SJSA1 (cell line): ENCODE results near the gene MAP3K21. TPM values are rescaled to one million over a fixed set of nuclear protein-coding genes. Genes with fewer than 3 reads are reported as not detected.
A peak's percentile ranks its signal among the peaks of the same experiment; 100 is the strongest.

Experiments
- DNase-seq, 2 experiments: peaks; one replicate each; pipeline ENCODE4 v3.0.0-alpha.2; 2015 to 2020; ENCODE audit warnings: low spot score in 2 of 2, low read depth in 1 of 2
- H3K27ac ChIP-seq: fragments of 250-450 bp; sonication (Bioruptor Pico); 2 replicates; pipeline ENCODE4 v1.5.1; 2020; ENCODE audit warnings: mild to moderate bottlenecking, moderate library complexity
- H3K27me3 ChIP-seq: fragments of 250-450 bp; sonication (Bioruptor Pico); replicated peaks from 2 replicates; pipeline ENCODE4 v1.5.1; 2020; ENCODE audit warnings: mild to moderate bottlenecking, moderate library complexity
- H3K36me3 ChIP-seq: fragments of 250-450 bp; sonication (Bioruptor Pico); 2 replicates; pipeline ENCODE4 v1.5.1; 2020; ENCODE audit warnings: mild to moderate bottlenecking
- H3K4me1 ChIP-seq: fragments of 250-450 bp; sonication (Bioruptor Pico); replicated peaks from 2 replicates; pipeline ENCODE4 v1.6.1; 2021; ENCODE audit warnings: mild to moderate bottlenecking
- H3K4me3 ChIP-seq: fragments of 250-450 bp; sonication (Bioruptor Pico); 2 replicates; pipeline ENCODE4 v1.5.1; 2020; ENCODE audit warnings: mild to moderate bottlenecking
- H3K9me3 ChIP-seq: fragments of 250-450 bp; sonication (Bioruptor Pico); replicated peaks from 2 replicates; pipeline ENCODE4 v1.5.1; 2020; ENCODE audit warnings: mild to moderate bottlenecking
- total RNA-seq: library from RNA; depleted of rRNA; stranded (reverse); fragments of >200 nt; shearing (Covaris generic); gene quantifications from 2 replicates; pipeline ENCODE4 v1.2.3, GENCODE V29; 2014; rRNA removed

Gene MAP3K21
- 0.03 and 0.13 TPM in 2 replicates for total RNA-seq

DNA sequence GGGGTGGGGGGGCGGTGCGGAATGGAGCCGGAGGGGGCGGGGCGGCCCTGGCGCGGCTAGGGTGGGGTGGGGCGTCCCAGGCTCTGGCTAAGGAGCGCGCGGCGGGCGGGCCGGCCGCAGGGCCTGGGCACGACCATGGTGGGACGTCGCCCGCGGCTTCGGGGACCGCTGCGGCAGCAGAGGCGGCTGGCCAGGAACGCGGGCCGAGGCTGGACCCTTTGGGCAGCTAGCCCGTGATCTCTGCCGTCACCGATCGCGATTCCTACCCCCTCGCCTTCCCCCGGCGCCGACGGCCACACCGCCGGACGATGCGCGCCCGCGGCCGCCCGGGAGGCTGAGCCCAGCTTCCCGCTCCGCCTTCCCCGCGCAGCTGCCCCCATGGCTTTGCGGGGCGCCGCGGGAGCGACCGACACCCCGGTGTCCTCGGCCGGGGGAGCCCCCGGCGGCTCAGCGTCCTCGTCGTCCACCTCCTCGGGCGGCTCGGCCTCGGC, at the start of gene MAP3K21:
TSS of gene MAP3K21 (plus strand) at position 74 of the 491 bp plus-strand sequence. CDS start at position 379, 305 bp downstream.
- peak within 1 kb of the TSS; percentile 44 for H3K4me3 ChIP-seq
- H3K36me3 ChIP-seq, result 0 out of 2 replicates have a peak, but pooled peaks cover 5% of the 10 kb centered on the region
- peaks cover 11% of the 10 kb centered on the region for H3K4me1 ChIP-seq
- H3K9me3 ChIP-seq, result peaks cover 5% of the 10 kb centered on the region
- no peak within 1 kb of the TSS for H3K27ac ChIP-seq
- peak in 1 of 2 experiments; percentile 18 for DNase-seq
- peaks cover 52% of the 10 kb centered on the region for H3K27me3 ChIP-seq

- no peak overlapping the region for H3K4me3 ChIP-seq
- no peaks in the 10 kb centered on the region for H3K27me3 ChIP-seq
- H3K27ac ChIP-seq, result no peak overlapping the region
- no peaks in the 10 kb centered on the region for H3K36me3 ChIP-seq
- no peaks in the 10 kb centered on the region for H3K9me3 ChIP-seq
- H3K4me1 ChIP-seq, result peaks cover 18% of the 10 kb centered on the region
- DNase-seq, result no peak
These were observed 48.9 kb upstream of the MAP3K21 start for GRCh38 chr1:233278631-233279030.

DNA sequence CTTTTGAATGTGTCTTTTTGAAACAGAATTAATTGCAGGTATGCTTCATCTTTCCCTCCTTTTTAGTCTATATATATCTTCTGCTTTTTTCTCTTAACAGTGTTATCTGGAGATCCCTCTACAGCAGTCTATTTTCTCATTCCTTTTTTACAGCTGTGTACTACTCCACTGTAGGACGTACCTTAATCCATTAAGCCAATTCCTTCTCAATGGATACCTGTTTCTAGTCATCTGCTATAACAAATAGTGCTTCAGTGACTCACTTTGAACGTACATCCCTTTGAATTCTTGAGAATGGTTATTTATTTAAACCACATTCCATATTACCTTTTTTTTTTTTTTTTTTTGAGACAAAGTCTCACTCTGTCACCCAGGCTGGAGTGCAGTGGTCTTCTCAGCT, 47.6 kb upstream of the MAP3K21 start:
- H3K27me3 ChIP-seq, result no peaks in the 10 kb centered on the region

DNA sequence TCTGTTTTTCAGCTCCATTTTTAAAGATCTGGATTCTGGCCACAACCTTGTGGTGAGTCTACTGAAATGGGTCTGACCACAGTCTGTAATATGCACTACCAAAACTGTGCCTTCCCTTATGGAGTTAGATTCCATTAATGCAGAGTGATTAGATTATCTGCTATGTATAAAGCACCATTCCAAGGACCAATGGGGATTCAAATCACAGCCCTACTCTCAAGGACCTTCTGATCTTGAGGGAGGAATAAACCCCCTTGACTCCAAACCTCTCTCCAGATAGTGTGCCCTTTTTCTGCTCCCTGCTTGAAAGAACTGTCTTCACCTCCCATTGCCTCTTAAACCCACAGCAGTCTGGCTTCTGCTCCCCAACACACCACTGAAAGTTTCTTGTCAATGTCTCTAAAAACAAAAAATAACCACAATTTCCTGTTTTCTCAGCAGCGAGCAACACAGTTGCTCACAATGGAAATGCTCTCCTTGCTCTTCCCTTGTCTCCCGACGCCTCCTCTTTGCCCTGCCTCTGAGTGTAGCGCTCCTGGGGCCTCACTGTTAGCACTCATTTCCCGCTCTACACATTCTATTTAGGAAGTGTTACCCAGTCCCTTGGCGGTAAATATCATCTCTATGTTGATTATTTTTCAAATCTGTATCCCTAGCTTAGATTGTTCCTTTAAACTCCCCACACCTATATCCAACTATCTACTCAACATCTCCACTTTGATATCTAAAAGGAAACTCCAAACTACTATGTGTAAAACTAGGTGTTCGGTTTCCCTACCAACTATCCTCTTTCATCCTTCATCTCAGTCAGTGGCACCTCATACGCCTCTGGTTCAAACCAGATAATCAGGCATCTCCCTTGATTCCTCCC, 45.6 kb upstream of the MAP3K21 start:
- Histone ChIP-seq H3K4me3 (no peak overlapping the region), H3K9me3 (no peaks in the 10 kb centered on the region), H3K27me3 (no peaks in the 10 kb centered on the region), H3K36me3 (no peaks in the 10 kb centered on the region; the same call in 1 of the 2 replicates), H3K27ac (no peak overlapping the region), H3K4me1 (peaks cover 13% of the 10 kb centered on the region)
- peak in 1 of 2 experiments; percentile 19 for DNase-seq

More for the DNA sequence above, 47.6 kb upstream of the MAP3K21 start:
- H3K9me3 ChIP-seq, result no peaks in the 10 kb centered on the region
- no peak for DNase-seq
- no peak overlapping the region for H3K4me3 ChIP-seq
- no peak overlapping the region for H3K27ac ChIP-seq
- H3K36me3 ChIP-seq, result no peaks in the 10 kb centered on the region
- peaks cover 13% of the 10 kb centered on the region for H3K4me1 ChIP-seq

DNA sequence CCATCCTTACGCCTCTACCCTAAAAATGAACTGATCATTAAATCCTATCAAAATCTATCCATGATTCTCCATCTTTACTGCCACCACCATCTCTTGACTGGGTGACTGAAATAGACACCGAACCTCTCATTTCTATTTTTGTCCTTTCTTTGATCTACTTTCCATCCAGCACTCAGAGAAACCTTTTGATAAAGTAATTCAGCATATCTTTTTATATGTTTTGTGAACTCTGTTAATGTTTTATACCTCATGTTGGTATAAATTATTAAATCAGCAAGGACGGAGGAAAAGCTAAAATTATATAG, 45.0 kb upstream of the MAP3K21 start:
- Histone ChIP-seq H3K4me1 (peaks cover 13% of the 10 kb centered on the region), H3K4me3 (no peak overlapping the region), H3K27me3 (no peaks in the 10 kb centered on the region), H3K36me3 (peaks cover 4% of the 10 kb centered on the region), H3K9me3 (no peaks in the 10 kb centered on the region), H3K27ac (no peak overlapping the region)
- no peak for DNase-seq

DNA sequence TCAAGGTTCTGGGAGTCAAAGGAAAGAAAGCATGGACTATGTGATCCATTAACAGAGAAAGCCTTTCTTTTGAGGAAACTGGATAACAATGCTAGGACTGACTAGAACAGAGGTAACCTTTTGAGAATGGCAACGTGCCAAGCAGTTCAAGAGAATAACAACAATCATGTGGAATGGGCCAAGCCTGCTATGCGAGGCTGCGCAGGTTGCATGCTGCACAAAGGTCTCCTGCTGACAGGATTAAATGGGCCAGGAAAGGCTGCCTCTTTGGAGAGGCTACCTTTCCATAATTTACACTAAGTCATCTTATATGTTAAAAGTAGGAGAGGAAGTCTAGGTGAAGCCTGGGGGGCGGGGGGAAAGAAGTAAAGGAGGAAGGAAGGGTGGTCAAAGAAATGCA, 37.8 kb upstream of the MAP3K21 start:
- Histone ChIP-seq H3K27me3 (no peaks in the 10 kb centered on the region), H3K4me3 (no peak overlapping the region), H3K4me1 (peaks cover 14% of the 10 kb centered on the region), H3K27ac (no peak overlapping the region), H3K9me3 (no peaks in the 10 kb centered on the region), H3K36me3 (peaks cover 7% of the 10 kb centered on the region)
- no peak for DNase-seq

- Histone ChIP-seq H3K27ac (no peak overlapping the region), H3K27me3 (no peaks in the 10 kb centered on the region), H3K9me3 (no peaks in the 10 kb centered on the region), H3K36me3 (peaks cover 7% of the 10 kb centered on the region), H3K4me3 (no peak overlapping the region), H3K4me1 (peaks cover 15% of the 10 kb centered on the region)
- no peak for DNase-seq
These were observed 37.0 kb upstream of the MAP3K21 start for GRCh38 chr1:233290396-233291034.

GRCh38 chr1:233293556-233294446, 33.7 kb upstream of the MAP3K21 start:
- H3K27me3 ChIP-seq, result no peaks in the 10 kb centered on the region
- peaks cover 20% of the 10 kb centered on the region for H3K4me1 ChIP-seq
- DNase-seq, result no peak
- H3K27ac ChIP-seq, result no peak overlapping the region
- no peak overlapping the region for H3K4me3 ChIP-seq
- H3K36me3 ChIP-seq, result no peaks in the 10 kb centered on the region; the same call in 1 of the 2 replicates
- H3K9me3 ChIP-seq, result no peaks in the 10 kb centered on the region

DNA sequence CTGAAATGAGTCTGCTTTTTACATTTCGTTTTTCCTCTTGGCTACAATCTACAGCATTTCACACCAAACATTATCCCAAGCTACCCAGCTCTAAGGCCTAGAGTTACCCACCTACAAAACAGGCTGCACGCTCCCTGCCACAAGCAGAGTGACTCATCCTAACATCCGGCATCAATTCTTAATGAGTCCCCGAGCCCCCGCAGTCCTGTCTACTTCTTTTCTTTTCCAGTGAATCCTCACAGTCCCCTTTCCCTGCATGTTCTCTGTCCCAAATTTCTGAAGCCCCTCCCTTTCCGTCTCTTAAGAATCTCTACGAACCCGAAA, 32.6 kb upstream of the MAP3K21 start:
- no peaks in the 10 kb centered on the region for H3K36me3 ChIP-seq
- H3K4me1 ChIP-seq, result peaks cover 20% of the 10 kb centered on the region
- peak overlapping the region; percentile 64 for H3K4me3 ChIP-seq
- no peaks in the 10 kb centered on the region for H3K9me3 ChIP-seq
- no peaks in the 10 kb centered on the region for H3K27me3 ChIP-seq
- peak overlapping the region; percentile 60 for H3K27ac ChIP-seq
- DNase-seq, result peak; percentile 64 to 76

DNA sequence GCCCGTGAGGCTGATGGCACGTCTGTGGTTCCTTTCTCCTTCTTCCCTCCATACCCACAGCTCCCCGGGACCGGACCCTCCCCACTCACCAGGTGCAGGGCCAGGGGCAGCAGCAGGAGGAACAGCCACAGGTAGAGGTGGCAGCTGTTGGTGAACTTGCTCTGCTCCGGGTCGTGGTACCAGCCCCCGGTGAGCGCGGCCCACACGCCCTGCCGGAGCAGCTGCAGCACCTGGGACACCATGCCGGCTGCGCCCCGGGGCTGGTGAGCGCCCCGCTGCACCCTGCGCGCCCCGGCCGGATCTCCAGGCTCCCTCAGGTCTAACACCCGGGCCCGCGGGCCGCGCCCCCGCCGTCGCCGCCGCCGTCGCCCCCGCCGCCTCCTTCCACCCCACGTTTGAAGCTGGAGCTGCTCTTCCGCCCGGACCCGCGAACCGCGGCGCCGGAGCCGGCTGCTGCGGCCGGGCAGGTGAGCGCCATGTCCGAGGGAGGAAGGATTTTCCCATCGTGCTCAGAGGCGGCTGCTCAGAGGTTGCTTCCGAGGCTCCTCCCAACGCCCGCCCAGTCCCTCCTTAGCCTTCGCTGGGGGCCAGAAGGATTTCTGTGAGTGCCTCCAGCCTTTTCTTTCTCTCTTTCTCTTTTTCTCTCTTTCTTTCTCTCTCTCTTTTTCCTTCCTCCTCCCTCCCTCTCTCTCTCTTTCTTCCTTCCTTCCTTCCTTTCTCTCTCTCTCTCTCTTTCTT, 32.1 kb upstream of the MAP3K21 start, which contains the start of gene PCNX2:
TSS of gene PCNX2 (minus strand) at position 489 of the 738 bp plus-strand sequence. CDS start at position 242, 247 bp downstream.
- no peaks in the 10 kb centered on the region for H3K9me3 ChIP-seq
- peak within 1 kb of the TSS; percentile 60 for H3K27ac ChIP-seq
- peak within 1 kb of the TSS; percentile 64 for H3K4me3 ChIP-seq
- H3K27me3 ChIP-seq, result no peaks in the 10 kb centered on the region
- peaks cover 25% of the 10 kb centered on the region for H3K4me1 ChIP-seq
- DNase-seq, result peak; percentile 43 to 68
- no peaks in the 10 kb centered on the region for H3K36me3 ChIP-seq

DNA sequence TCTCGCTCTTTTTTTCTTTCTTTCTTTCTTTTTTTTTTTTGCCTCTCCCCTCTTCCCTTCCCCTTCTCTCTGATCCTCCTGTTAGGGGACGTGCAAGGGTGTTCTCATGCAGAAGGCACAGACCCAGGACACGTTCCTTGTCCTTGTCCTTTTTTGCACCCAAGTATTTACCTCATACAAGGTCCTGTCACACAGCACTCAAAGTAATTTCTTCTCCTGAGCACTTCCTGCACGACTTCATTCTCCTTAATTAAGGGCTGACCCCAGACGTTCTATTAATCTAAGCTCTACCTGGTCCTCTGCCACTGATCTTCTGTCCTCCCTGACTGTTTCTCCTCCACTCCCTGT, 31.6 kb upstream of the MAP3K21 start:
- Histone ChIP-seq H3K4me1 (peaks cover 27% of the 10 kb centered on the region), H3K4me3 (peak overlapping the region; percentile 64), H3K9me3 (no peaks in the 10 kb centered on the region), H3K27ac (no peak overlapping the region), H3K36me3 (no peaks in the 10 kb centered on the region), H3K27me3 (no peaks in the 10 kb centered on the region)
- no peak for DNase-seq

DNA sequence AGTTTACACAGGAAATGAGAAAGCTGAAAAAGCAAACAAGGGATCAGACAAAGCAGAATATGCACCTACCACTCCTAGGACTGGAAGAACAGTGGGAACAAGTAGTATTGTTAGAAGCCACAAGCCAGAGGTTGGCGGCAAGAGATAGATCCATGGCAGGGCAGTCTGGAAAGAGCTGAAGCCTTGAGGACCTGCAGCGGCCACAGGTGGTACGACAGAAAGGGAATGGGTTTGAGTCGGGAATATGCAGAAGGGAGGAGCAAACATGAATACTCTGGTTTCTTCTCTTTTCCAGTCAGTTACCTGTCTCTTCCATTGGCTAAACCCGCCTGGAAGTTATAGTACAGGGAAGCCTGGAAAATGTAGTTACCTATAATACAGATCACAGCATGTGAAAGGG, 28.1 kb upstream of the MAP3K21 start:
- H3K4me3 ChIP-seq, result no peak overlapping the region
- H3K36me3 ChIP-seq, result no peaks in the 10 kb centered on the region
- DNase-seq, result no peak
- peaks cover 16% of the 10 kb centered on the region for H3K4me1 ChIP-seq
- no peaks in the 10 kb centered on the region for H3K9me3 ChIP-seq
- H3K27me3 ChIP-seq, result no peaks in the 10 kb centered on the region
- no peak overlapping the region for H3K27ac ChIP-seq

- Histone ChIP-seq H3K27me3 (no peaks in the 10 kb centered on the region), H3K4me1 (peaks cover 12% of the 10 kb centered on the region), H3K9me3 (no peaks in the 10 kb centered on the region), H3K36me3 (no peaks in the 10 kb centered on the region), H3K27ac (no peak overlapping the region), H3K4me3 (no peak overlapping the region)
- peak in 1 of 2 experiments; percentile 13 for DNase-seq
These were observed 27.2 kb upstream of the MAP3K21 start for GRCh38 chr1:233300326-233300725.
